Smooth muscle cell (in vitro differentiated cells): Measurements from ENCODE around the gene MLH1. TPM values are rescaled to one million over a fixed set of nuclear protein-coding genes. Genes with fewer than 3 reads are reported as not detected.

Source experiments
- DNase-seq: peaks from one replicate; lab custom pipeline; 2025; ENCODE audit not compliant: unreplicated experiment; lab: John Stamatoyannopoulos, UW
- H2AFZ ChIP-seq: fragments of 200-600 bp; sonication (generic); 2 replicates; pipeline ENCODE4 v1.6.0; 2016; ENCODE audit warnings: antibody characterized with exemption, low read depth, mild to moderate bottlenecking
- H3F3A ChIP-seq: fragments of 200-600 bp; sonication (generic); 2 replicates; pipeline ENCODE4 v1.6.0; 2017; ENCODE audit warnings: antibody characterized with exemption, low read depth
- H3K27ac ChIP-seq: fragments of 200-600 bp; sonication (generic); 2 replicates; pipeline ENCODE4 v1.5.1; 2016; ENCODE audit warnings: low read depth, mild to moderate bottlenecking
- H3K27me3 ChIP-seq: fragments of 200-600 bp; sonication (generic); 2 replicates; pipeline ENCODE4 v1.6.1; 2016; ENCODE audit warnings: low read depth, mild to moderate bottlenecking
- H3K36me3 ChIP-seq: fragments of 200-600 bp; sonication (generic); 2 replicates; pipeline ENCODE4 v1.5.1; 2016; ENCODE audit warnings: low read depth
- H3K4me1 ChIP-seq: fragments of 200-600 bp; sonication (generic); 2 replicates; pipeline ENCODE4 v1.5.1; 2016; ENCODE audit warnings: low read depth
- H3K4me2 ChIP-seq: fragments of 200-600 bp; sonication (generic); 2 replicates; pipeline ENCODE4 v1.6.0; 2016; ENCODE audit warnings: mild to moderate bottlenecking
- H3K4me3 ChIP-seq: fragments of 200-600 bp; sonication (generic); 2 replicates; pipeline ENCODE4 v1.5.1; 2016; ENCODE audit warnings: mild to moderate bottlenecking
- H3K79me2 ChIP-seq: fragments of 200-600 bp; sonication (generic); 2 replicates; pipeline ENCODE4 v1.6.0; 2016; ENCODE audit warnings: low read depth, mild to moderate bottlenecking
- H3K9ac ChIP-seq: fragments of 200-600 bp; sonication (generic); 2 replicates; pipeline ENCODE4 v1.6.0; 2016; ENCODE audit warnings: low read depth
- H3K9me3 ChIP-seq: fragments of 200-600 bp; sonication (generic); replicated peaks from 2 replicates; pipeline ENCODE4 v1.5.1; 2016; ENCODE audit warnings: low read depth
- H4K20me1 ChIP-seq: fragments of 200-600 bp; sonication (generic); 2 replicates; pipeline ENCODE4 v1.6.0; 2016; ENCODE audit warnings: low read depth
- CTCF ChIP-seq: fragments of 200-600 bp; sonication (generic); IDR thresholded peaks from 2 replicates; pipeline ENCODE4 v1.5.1; 2017; ENCODE audit warnings: borderline replicate concordance, mild to moderate bottlenecking, antibody characterized with exemption; ENCODE audit not compliant: insufficient read depth, poor library complexity, severe bottlenecking
- WGBS: methylation state at CpG from one replicate; pipeline ENCODE4 v1.1.7; 2016; ENCODE audit warnings: low lambda C conversion rate; 5-methylcytosine and 5-hydroxymethylcytosine counted together
- polyA plus RNA-seq: library from polyadenylated mRNA; unstranded; fragments of >200 nt; fragmentation: Nextera tagmentation; extraction: Ambion mirVana; gene quantifications from 2 replicates; pipeline ENCODE4 v1.2.1, GENCODE V29; 2016
- total RNA-seq: library from RNA; depleted of rRNA; stranded (reverse); fragments of >200 nt; gene quantifications from 2 replicates; pipeline ENCODE4 v1.2.3, GENCODE V29; 2014

Gene MLH1
- total and polyA plus RNA-seq, 2 experiments from 2014 or later: 22.6 to 28.3 TPM

GRCh38 chr3:37092484-37092883 lies 99.2 kb downstream of the MLH1 start:
- TF ChIP-seq CTCF: no peak
- no peak overlapping the region for H3K9ac ChIP-seq
- H3K27me3 ChIP-seq: no peaks in the 10 kb centered on the region
- H3K27ac ChIP-seq: no peak overlapping the region
- H3K79me2 ChIP-seq: no peaks in the 10 kb centered on the region
- no peak overlapping the region for H3K4me3 ChIP-seq
- no peaks in the 10 kb centered on the region for H3F3A ChIP-seq
- 97% methylated on average over 3 of the region's 3 CpGs for WGBS
- no peak for DNase-seq
- no peaks in the 10 kb centered on the region for H4K20me1 ChIP-seq
- peaks cover 13% of the 10 kb centered on the region for H3K4me1 ChIP-seq
- no peaks in the 10 kb centered on the region for H3K9me3 ChIP-seq
- peaks cover 5% of the 10 kb centered on the region for H3K36me3 ChIP-seq
- no peak overlapping the region for H3K4me2 ChIP-seq
- no peak overlapping the region for H2AFZ ChIP-seq

DNA sequence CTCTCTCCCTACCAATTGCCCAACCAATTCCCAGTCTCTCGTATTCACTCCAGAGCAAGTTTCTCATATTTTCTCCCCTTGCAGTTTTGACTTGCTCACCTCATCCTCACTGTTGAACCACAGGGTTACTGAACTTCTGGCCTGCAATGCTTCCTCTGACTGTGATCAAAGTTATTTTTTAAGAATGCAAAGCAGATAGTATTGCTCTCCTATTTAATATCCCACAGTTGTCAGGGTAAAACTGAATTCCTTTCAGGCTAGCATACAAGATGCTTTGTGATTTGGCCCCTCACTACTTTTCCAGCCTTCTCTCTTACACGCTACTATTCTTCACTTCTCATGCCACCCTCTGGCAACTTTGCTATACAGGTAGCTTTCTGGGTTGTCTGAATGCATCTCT lies 100.2 kb downstream of the MLH1 start:
- Histone ChIP-seq H4K20me1 (no peaks in the 10 kb centered on the region), H3K27me3 (no peaks in the 10 kb centered on the region), H3F3A (no peaks in the 10 kb centered on the region), H3K9ac (no peak overlapping the region), H3K4me1 (peaks cover 13% of the 10 kb centered on the region), H2AFZ (no peak overlapping the region), H3K9me3 (no peaks in the 10 kb centered on the region), H3K79me2 (no peaks in the 10 kb centered on the region), H3K4me3 (no peak overlapping the region), H3K4me2 (no peak overlapping the region), H3K27ac (no peak overlapping the region), H3K36me3 (peaks cover 5% of the 10 kb centered on the region)
- DNase-seq: no peak
- 100% methylated on average over 2 of the region's 2 CpGs for WGBS
- no peak for TF ChIP-seq CTCF

DNA sequence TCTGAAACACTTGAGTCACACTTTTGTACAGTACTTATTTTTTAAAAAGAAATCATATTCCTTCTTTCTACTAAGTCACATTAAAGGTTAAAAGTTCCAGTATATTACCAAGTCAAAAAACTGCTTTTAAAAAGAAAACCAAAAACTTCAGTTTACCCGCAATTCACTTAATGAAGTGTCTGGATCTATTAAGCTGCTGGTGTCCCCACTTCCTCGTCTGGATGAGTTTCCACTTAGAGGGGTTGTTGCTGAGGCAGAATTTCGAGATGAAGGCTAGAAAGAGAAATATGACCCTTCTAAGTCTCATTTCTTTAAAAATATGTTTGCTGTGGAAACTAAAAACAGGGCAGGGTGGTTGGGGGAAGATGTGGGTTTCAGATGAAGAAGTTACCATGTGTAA lies 101.3 kb downstream of the MLH1 start:
- Histone ChIP-seq H3K4me1 (peaks cover 13% of the 10 kb centered on the region), H3K4me2 (no peak overlapping the region), H3K9me3 (no peaks in the 10 kb centered on the region), H3K79me2 (peaks cover 2% of the 10 kb centered on the region), H3K27me3 (no peaks in the 10 kb centered on the region), H3K4me3 (no peak overlapping the region), H3K27ac (no peak overlapping the region), H3F3A (no peaks in the 10 kb centered on the region), H4K20me1 (no peaks in the 10 kb centered on the region), H2AFZ (no peak overlapping the region), H3K36me3 (peaks cover 5% of the 10 kb centered on the region), H3K9ac (no peak overlapping the region)
- TF ChIP-seq CTCF: no peak
- 74% methylated on average over 3 of the region's 3 CpGs for WGBS
- DNase-seq: no peak

- H3K36me3 ChIP-seq: peaks cover 5% of the 10 kb centered on the region
- no peak overlapping the region for H3K4me3 ChIP-seq
- H3K9ac ChIP-seq: peak overlapping the region; percentile 19
- peaks cover 13% of the 10 kb centered on the region for H3K4me1 ChIP-seq
- DNase-seq: no peak
- peak overlapping the region; percentile 59 for H3K27ac ChIP-seq
- no peak overlapping the region for H2AFZ ChIP-seq
- peak overlapping the region; percentile 67 for H3K4me2 ChIP-seq
- peaks cover 2% of the 10 kb centered on the region for H3K79me2 ChIP-seq
- no peaks in the 10 kb centered on the region for H3K9me3 ChIP-seq
- no peak for TF ChIP-seq CTCF
- no peaks in the 10 kb centered on the region for H3K27me3 ChIP-seq
- no peaks in the 10 kb centered on the region for H4K20me1 ChIP-seq
- 42% methylated on average over 1 of the region's 1 CpG for WGBS
- no peaks in the 10 kb centered on the region for H3F3A ChIP-seq
Measured at GRCh38 chr3:37096288-37096687, 103.0 kb downstream of the MLH1 start.
